Testis (tissue), 5 donors: ENCODE data around the gene STX11. TPM values are rescaled to one million over a fixed set of nuclear protein-coding genes. Genes with fewer than 3 reads are reported as not detected.

ENCODE experiments used
- DNase-seq: peaks from one replicate; pipeline ENCODE4 v3.0.0-alpha.2; 2019
- H3K27ac ChIP-seq, 2 donors: fragments of 200-600 bp; sonication (generic); one replicate each; pipeline ENCODE4 v1.5.1; 2019
- H3K27me3 ChIP-seq: fragments of 200-600 bp; sonication (generic); one replicate; pipeline ENCODE4 v1.5.1; 2019
- H3K36me3 ChIP-seq: fragments of 200-600 bp; sonication (generic); one replicate; pipeline ENCODE4 v1.5.1; 2017; ENCODE audit warnings: low read depth; ENCODE audit errors: missing control alignments
- H3K4me1 ChIP-seq: fragments of 200-600 bp; sonication (generic); one replicate; pipeline ENCODE4 v1.5.1; 2019
- H3K4me3 ChIP-seq, 2 donors: fragments of 200-600 bp; sonication (generic); one replicate each; pipeline ENCODE4 v1.5.1; 2017 to 2019
- H3K9me3 ChIP-seq: fragments of 200-600 bp; sonication (generic); one replicate; pipeline ENCODE4 v1.5.1; 2017
- CTCF ChIP-seq, 3 experiments: fragments of 450-650 bp in 2 of 3; fragments of 200-600 bp in 1 of 3; sonication (generic) in 1 of 3; IDR thresholded peaks; one replicate each; pipeline ENCODE4 v1.5.1; 2016 to 2019; ENCODE audit warnings: antibody characterized with exemption in 3 of 3, mild to moderate bottlenecking in 2 of 3, moderate library complexity in 1 of 3
- POLR2A ChIP-seq: fragments of 450-650 bp; IDR thresholded peaks from one replicate; pipeline ENCODE4 v1.6.1; 2017; ENCODE audit warnings: antibody characterized with exemption, mild to moderate bottlenecking, moderate library complexity
- WGBS, 2 donors: methylation state at CpG; one replicate each; pipeline ENCODE4 v1.1.5; 2018; 5-methylcytosine and 5-hydroxymethylcytosine counted together
- intact Hi-C: fragments of 100-400 bp; cut with DNase I; formaldehyde crosslinking; loops from one replicate; pipeline ENCODE4 v1.15.1; 2023; ENCODE audit warnings: low total_unique reads
- long read RNA-seq, 2 donors: transcript quantifications; one replicate each; lab custom pipeline, GENCODE V29; 2026
- polyA plus RNA-seq: library from polyadenylated mRNA; stranded (reverse); fragments of 350-450 nt; fragmentation: Illumina TruSeq; extraction: RNeasy Lipid Tissue Mini Kit (QIAGEN cat#74804); gene quantifications from one replicate; pipeline ENCODE4 v1.2.3, GENCODE V29; 2014; ENCODE audit warnings: low read depth, low replicate concordance; ENCODE audit not compliant: insufficient read depth
- total RNA-seq, 2 donors: library from RNA; depleted of rRNA; stranded (reverse); fragments of >200 nt; gene quantifications; one replicate each; pipeline ENCODE4 v1.2.3, GENCODE V29; 2016

The STX11 gene
- total RNA-seq = 1 to 10 TPM; 6.1 to 9.5 TPM
- 4.6 TPM for polyA plus RNA-seq
- long read RNA-seq, donor 1, partial matches to known transcripts = 0 of 4 reads
- long read RNA-seq, donor 1, other reads (novel, unspliced or antisense) = 0 of 4 reads
- long read RNA-seq, donor 2, partial matches to known transcripts = 0 of 1 reads
- long read RNA-seq, donor 2, other reads (novel, unspliced or antisense) = 0 of 1 reads

GRCh38 chr6:144149894-144150709, at the start of gene STX11:
Gene STX11, plus strand, starts transcription at chr6:144150517. Its CDS starts 36,111 bp downstream, at chr6:144186628.
- intact Hi-C loops = no loop called here
- Histone ChIP-seq H3K36me3 (no peaks in the 10 kb centered on the region), H3K27ac (peak within 1 kb of the TSS; percentile 60 to 71), H3K9me3 (no peaks in the 10 kb centered on the region), H3K27me3 (no peaks in the 10 kb centered on the region), H3K4me3 (peak within 1 kb of the TSS; percentile 64 to 73), H3K4me1 (no peaks in the 10 kb centered on the region)
- peak; percentile 75 for DNase-seq
- TF ChIP-seq POLR2A (no peak), CTCF (IDR thresholded peaks at IDR 0.05) (no peak)
- WGBS, 2 donors = 1% methylated on average over 18 to 66 of the region's 93 CpGs

DNA sequence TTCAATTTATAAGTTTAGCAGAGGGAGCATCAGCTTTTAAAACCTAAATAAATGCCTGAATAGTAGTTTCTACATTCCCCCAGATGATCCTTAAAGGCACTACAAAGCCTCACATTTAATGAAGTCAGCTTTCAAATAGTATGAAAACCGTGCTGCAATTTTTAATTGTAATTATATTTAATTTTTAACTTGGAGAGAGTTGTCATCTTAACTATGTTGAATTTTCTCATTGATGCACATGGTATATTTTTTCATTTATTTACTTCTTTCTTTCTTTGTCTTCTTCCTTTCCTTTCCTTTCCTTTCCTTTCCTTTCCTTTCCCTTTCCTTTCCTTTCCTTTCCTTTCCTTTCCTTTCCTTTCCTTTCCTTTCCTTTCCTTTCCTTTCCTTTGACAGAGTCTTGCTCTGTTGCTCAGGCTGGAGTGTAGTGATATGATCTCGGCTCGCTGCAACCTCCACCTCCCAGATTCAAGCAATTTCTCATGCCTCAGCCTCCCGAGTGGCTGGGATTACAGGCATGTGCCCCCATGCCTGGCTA, 47.2 kb upstream of the STX11 start:
- Histone ChIP-seq H3K4me1 (no peaks in the 10 kb centered on the region), H3K27me3 (no peaks in the 10 kb centered on the region), H3K27ac (no peak overlapping the region), H3K9me3 (no peaks in the 10 kb centered on the region), H3K4me3 (no peak overlapping the region), H3K36me3 (no peaks in the 10 kb centered on the region)
- DNase-seq = no peak
- intact Hi-C loops = no loop called here
- WGBS, 2 donors = 88 to 89% methylated on average over 4 of the region's 4 CpGs
- TF ChIP-seq POLR2A (no peak), CTCF (IDR thresholded peaks at IDR 0.05) (no peak)

GRCh38 chr6:144104488-144104887, 45.8 kb upstream of the STX11 start:
- H3K4me1 ChIP-seq = no peaks in the 10 kb centered on the region
- 59 to 60% methylated on average over 4 of the region's 4 CpGs for WGBS, 2 donors
- no peak for DNase-seq
- TF ChIP-seq CTCF (IDR thresholded peaks at IDR 0.05) (no peak), POLR2A (no peak)
- intact Hi-C loops = no loop called here
- H3K4me3 ChIP-seq = no peak overlapping the region
- H3K27me3 ChIP-seq = no peaks in the 10 kb centered on the region
- H3K9me3 ChIP-seq = no peaks in the 10 kb centered on the region
- no peaks in the 10 kb centered on the region for H3K36me3 ChIP-seq
- H3K27ac ChIP-seq = no peak overlapping the region

DNA sequence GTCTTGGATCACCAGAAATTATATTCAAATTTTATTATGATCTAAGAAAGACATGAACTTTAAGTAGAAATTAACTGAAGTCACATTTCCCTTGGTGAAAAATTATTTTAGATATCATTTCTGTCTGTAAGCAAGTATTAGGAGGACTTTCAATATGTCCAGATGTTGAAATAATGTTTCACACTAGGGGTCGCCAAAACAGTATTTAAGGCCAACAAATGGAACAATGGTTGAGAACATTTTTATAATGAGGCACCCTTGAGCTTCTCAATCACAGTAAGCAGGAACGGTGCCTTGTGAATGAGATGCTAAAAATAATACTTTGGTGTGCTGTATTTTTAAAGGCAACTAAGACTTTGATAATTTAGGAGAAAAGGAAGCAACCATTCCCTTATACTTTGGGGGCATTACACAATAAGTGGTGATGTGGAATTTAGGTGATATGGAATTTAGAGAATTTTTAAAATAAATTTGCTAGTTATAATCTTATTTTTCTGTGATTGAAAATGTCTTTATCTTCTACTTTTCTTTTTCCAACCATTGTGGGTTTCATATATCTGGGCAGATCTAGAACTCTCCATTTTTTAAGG, 45.3 kb upstream of the STX11 start:
- peak; percentile 49 for DNase-seq
- H3K4me3 ChIP-seq = no peak overlapping the region
- H3K36me3 ChIP-seq = no peaks in the 10 kb centered on the region
- intact Hi-C loops = no loop called here
- H3K27me3 ChIP-seq = no peaks in the 10 kb centered on the region
- H3K4me1 ChIP-seq = no peaks in the 10 kb centered on the region
- TF ChIP-seq POLR2A = no peak
- TF ChIP-seq CTCF (IDR thresholded peaks at IDR 0.05) = peak; percentile 60 to 77 (median 61)
- H3K27ac ChIP-seq = no peak overlapping the region
- no peaks in the 10 kb centered on the region for H3K9me3 ChIP-seq
- 20 to 33% methylated on average over 2 of the region's 2 CpGs for WGBS, 2 donors
